Kidney tubule cell (primary cell): ENCODE results near the gene NOP53.
A peak's percentile ranks its signal among the peaks of the same experiment; 100 is the strongest.
"Not testable (repeated sequence)": the region's sequence is repeated elsewhere in the genome, so short reads cannot be mapped to it uniquely, and the experiment has no call there.

ENCODE experiments used
- DNase-seq: peaks from one replicate; pipeline ENCODE4 v3.0.0-alpha.2; 2018; ENCODE audit warnings: low spot score

The NOP53 gene

GRCh38 chr19:47745010-47745901 lies at the start of gene NOP53:
Gene NOP53, plus strand, starts transcription at chr19:47745546. Its CDS starts 14 bp downstream, at chr19:47745560.
- DNase-seq: peak; percentile 97

- no peak for DNase-seq
Observed at GRCh38 chr19:47696635-47697034, 48.7 kb upstream of the NOP53 start.

GRCh38 chr19:47697863-47698609 lies 47.3 kb upstream of the NOP53 start:
- peak; percentile 84 for DNase-seq

GRCh38 chr19:47698631-47699359 lies 46.6 kb upstream of the NOP53 start:
- DNase-seq: no peak

GRCh38 chr19:47699360-47699917 lies 45.9 kb upstream of the NOP53 start:
- peak; percentile 49 for DNase-seq

- DNase-seq: no peak
Observed at GRCh38 chr19:47700934-47701716, 44.2 kb upstream of the NOP53 start.

GRCh38 chr19:47701717-47702552 lies 43.4 kb upstream of the NOP53 start:
- no peak for DNase-seq

- no peak for DNase-seq
Observed at GRCh38 chr19:47702671-47703070, 42.7 kb upstream of the NOP53 start.

GRCh38 chr19:47703301-47703700 lies 42.0 kb upstream of the NOP53 start:
- no peak for DNase-seq

- DNase-seq: no peak
Observed at GRCh38 chr19:47704024-47704423, 41.3 kb upstream of the NOP53 start.

- no peak for DNase-seq
Observed at GRCh38 chr19:47704656-47705055, 40.7 kb upstream of the NOP53 start.

- DNase-seq: peak; percentile 79
Observed at GRCh38 chr19:47707135-47707925, 38.0 kb upstream of the NOP53 start.

GRCh38 chr19:47711652-47712242 lies 33.6 kb upstream of the NOP53 start:
- DNase-seq: no peak

- DNase-seq: peak; percentile 72
Observed at GRCh38 chr19:47713046-47714021, 32.0 kb upstream of the NOP53 start, which contains the start of gene EHD2. Gene EHD2, plus strand, starts transcription at chr19:47713422. Its CDS starts 3,191 bp downstream, at chr19:47716613.

- DNase-seq: no peak
Observed at GRCh38 chr19:47714339-47714738, 31.0 kb upstream of the NOP53 start.

- not testable (repeated sequence) for DNase-seq
Observed at GRCh38 chr19:47714855-47715254, 30.5 kb upstream of the NOP53 start.

- DNase-seq: peak; percentile 31
Observed at GRCh38 chr19:47716270-47716937, 28.9 kb upstream of the NOP53 start.
